Epithelial cell of proximal tubule (primary cell): ENCODE data around the gene PAX7. TPM values are rescaled to one million over a fixed set of nuclear protein-coding genes. Genes with fewer than 3 reads are reported as not detected.

ENCODE experiments used
- DNase-seq: peaks from one replicate; pipeline ENCODE4 v3.0.0-alpha.2; 2011; ENCODE audit warnings: low read depth
- H3K4me3 ChIP-seq: 2 replicates; pipeline ENCODE4 v1.5.1; 2011; ENCODE audit warnings: low read depth, mild to moderate bottlenecking, low read length
- total RNA-seq: library from RNA; depleted of rRNA; stranded (reverse); fragments of >200 nt; gene quantifications from 2 replicates; pipeline ENCODE4 v1.2.3, GENCODE V29; 2015
- TF ChIP-seq, protein P1 (sequence below): conservative IDR thresholded peaks from 2 replicates; pipeline ENCODE4 v1.5.1; 2012; ENCODE audit warnings: low read depth, mild to moderate bottlenecking, low read length

Gene PAX7
- total RNA-seq, 1 donor from 2014 or later: not detected

GRCh38 chr1:18768086-18768485 lies 137.4 kb downstream of the PAX7 start:
- DNase-seq: no peak
- no peak overlapping the region for H3K4me3 ChIP-seq
- TF ChIP-seq, protein P1, sequence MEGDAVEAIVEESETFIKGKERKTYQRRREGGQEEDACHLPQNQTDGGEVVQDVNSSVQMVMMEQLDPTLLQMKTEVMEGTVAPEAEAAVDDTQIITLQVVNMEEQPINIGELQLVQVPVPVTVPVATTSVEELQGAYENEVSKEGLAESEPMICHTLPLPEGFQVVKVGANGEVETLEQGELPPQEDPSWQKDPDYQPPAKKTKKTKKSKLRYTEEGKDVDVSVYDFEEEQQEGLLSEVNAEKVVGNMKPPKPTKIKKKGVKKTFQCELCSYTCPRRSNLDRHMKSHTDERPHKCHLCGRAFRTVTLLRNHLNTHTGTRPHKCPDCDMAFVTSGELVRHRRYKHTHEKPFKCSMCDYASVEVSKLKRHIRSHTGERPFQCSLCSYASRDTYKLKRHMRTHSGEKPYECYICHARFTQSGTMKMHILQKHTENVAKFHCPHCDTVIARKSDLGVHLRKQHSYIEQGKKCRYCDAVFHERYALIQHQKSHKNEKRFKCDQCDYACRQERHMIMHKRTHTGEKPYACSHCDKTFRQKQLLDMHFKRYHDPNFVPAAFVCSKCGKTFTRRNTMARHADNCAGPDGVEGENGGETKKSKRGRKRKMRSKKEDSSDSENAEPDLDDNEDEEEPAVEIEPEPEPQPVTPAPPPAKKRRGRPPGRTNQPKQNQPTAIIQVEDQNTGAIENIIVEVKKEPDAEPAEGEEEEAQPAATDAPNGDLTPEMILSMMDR: no peak

DNA sequence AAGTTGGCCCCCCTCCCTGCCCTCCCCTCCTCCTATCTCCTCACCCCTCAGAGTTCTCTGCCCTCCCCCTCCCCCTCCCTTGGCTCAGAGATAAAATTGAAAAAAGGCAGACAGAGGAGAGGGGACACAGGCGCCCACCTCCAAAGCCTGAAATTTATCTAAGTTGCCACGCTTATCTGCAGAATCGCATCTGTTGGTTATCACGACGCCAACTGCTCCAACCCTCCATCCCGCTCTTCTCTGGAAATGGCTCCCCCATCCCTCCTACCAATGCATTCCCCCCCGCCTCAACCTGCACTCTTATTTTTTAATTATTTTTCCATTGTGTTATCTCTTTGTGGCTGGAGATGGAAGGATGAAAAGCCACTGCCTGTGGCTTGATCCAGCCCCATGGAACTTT lies 138.5 kb downstream of the PAX7 start:
- TF ChIP-seq, protein P1: no peak
- no peak for DNase-seq
- H3K4me3 ChIP-seq: no peak overlapping the region

GRCh38 chr1:18770799-18771198 lies 140.2 kb downstream of the PAX7 start:
- no peak for DNase-seq
- TF ChIP-seq, protein P1: no peak
- H3K4me3 ChIP-seq: no peak overlapping the region

- TF ChIP-seq, protein P1: no peak
- H3K4me3 ChIP-seq: no peak overlapping the region
- no peak for DNase-seq
Measured at GRCh38 chr1:18773753-18774152, 143.1 kb downstream of the PAX7 start.

GRCh38 chr1:18775341-18775740 lies 144.7 kb downstream of the PAX7 start:
- H3K4me3 ChIP-seq: no peak overlapping the region
- TF ChIP-seq, protein P1: no peak

DNA sequence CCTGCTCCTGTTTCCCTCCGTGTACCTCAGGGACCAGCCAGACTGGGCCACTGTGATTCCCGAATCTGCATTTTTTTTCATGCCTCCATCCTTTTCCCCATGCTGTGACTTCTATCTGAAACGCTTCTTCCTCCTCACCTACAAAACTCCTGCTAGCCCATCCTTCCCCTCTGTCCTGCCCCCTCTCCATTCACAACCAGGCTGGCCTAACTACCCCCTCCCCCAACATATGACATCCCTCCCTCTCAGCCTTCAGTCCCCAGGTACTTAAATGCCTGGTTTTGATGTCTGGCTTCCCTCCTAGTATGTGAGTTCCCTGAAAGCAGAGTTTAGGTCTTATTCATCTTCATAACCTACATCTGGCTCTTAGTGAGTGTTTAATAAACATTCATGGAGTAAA lies 146.1 kb downstream of the PAX7 start:
- no peak for DNase-seq
- H3K4me3 ChIP-seq: no peak overlapping the region

More at GRCh38 chr1:18775341-18775740, 144.7 kb downstream of the PAX7 start:
- DNase-seq: no peak

DNA sequence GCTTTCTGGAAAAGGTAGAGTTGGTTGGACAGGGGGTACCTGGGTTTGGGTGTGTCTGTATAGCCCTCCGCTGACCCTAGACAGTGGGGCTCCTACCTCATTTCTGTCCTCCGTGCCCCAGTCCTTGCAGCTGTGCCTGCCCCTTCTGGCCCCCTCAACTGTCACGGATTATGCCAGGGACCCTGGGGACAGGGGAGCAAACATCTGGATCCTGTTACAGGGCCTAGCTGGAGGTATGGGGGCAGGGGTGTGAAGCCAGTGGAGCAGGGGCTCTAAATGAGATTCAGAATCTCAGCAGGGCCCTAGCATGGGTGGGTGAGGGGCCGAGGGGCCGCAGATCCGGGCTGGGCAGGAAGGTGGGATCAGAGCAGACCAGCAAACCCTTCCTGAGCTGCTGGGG lies 147.8 kb downstream of the PAX7 start:
- DNase-seq: no peak
- TF ChIP-seq, protein P1: no peak
- H3K4me3 ChIP-seq: no peak overlapping the region

More for the DNA sequence above, 146.1 kb downstream of the PAX7 start:
- TF ChIP-seq, protein P1: no peak
